ENCODE data around the gene OGT.
"Not testable (repeated sequence)": the region's sequence is repeated elsewhere in the genome, so short reads cannot be mapped to it uniquely, and the experiment has no call there.

OGT gene

GRCh38 chrX:71599965-71600364 lies 67.1 kb downstream of the OGT start:
- no peak for DNase-seq

DNA sequence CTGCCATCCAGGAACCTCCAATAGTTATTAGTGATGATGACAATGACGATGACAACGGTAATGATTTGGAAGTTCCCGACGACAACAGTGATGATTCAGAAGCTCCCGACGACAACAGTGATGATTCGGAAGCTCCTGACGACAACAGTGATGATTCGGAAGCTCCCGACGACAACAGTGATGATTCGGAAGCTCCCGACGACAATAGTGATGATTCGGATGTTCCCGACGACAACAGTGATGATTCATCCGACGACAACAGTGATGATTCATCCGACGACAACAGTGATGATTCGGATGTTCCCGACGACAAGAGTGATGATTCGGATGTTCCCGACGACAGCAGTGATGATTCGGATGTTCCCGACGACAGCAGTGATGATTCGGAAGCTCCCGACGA lies 70.7 kb downstream of the OGT start:
- DNase-seq: no peak

DNA sequence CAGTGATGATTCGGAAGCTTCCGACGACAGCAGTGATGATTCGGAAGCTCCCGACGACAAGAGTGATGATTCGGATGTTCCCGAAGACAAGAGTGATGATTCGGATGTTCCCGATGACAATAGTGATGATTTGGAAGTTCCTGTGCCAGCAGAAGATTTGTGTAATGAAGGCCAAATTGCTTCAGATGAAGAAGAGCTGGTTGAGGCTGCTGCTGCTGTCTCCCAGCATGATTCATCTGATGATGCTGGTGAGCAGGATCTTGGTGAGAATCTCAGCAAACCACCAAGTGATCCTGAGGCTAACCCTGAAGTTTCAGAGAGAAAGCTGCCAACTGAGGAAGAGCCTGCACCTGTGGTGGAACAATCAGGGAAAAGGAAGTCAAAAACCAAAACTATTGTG lies 71.2 kb downstream of the OGT start:
- DNase-seq: no peak

DNA sequence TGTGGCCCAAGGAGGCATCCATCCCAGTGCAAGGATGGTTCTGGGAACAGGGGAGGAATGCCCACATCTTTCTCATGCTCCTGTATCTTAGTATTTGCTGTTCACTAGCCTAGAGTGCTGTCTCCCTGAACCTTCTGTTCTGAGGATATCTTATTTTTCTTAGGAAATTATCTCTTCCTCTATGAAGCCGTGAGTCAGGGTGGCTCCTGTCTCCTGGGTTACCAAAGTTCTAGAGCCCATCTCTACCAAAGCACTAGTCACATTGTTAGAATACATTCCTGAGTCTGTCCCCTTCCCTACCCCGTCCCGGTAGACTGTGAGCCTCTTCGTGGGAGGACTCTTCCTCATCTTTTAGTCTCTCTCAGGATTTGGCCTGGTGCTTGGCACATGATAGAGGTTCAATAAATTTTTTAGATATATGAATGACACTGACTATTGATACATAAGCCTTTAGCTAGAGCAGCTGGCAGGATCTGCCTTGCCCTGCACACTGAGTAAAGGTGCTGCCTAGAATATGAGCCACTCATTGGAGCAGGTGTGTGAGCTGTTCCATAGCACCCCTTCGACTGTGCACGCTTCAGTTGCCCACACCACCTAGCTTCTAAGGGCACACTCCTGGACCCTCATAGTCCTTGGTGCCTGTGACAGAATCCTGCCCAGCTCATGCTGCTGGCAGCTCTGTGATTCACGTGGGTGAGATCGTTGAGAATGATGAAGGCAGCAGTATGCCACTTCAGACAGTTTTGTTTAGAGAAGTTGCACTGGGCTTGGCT lies 72.1 kb downstream of the OGT start:
- no peak for DNase-seq

- DNase-seq: no peak
These were observed 73.8 kb downstream of the OGT start for GRCh38 chrX:71606536-71607216.

DNA sequence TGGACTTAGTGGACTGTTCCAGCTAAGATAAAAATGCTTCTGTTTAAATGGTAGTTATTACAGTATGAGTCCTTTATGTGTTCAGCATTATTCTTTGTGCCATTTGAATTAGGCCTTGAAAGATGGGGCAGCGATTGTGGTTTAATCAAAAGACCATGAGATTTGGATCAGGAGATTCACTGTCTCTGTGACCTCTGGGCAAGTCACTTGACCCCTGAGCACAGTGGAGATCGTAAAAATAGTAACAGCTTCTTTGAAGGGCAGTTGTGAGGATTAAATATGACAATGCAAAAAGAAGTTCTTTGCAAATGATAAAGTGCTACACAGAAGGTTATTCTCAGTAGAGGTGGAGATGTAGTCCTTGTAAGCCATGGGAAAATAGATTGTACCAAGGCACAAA lies 74.6 kb downstream of the OGT start:
- no peak for DNase-seq

GRCh38 chrX:71609095-71609750 lies 76.3 kb downstream of the OGT start:
- DNase-seq: no peak

- not testable (repeated sequence) for DNase-seq
These were observed 78.8 kb downstream of the OGT start for GRCh38 chrX:71611736-71612135.

GRCh38 chrX:71612256-71612655 lies 79.4 kb downstream of the OGT start:
- no peak for DNase-seq

DNA sequence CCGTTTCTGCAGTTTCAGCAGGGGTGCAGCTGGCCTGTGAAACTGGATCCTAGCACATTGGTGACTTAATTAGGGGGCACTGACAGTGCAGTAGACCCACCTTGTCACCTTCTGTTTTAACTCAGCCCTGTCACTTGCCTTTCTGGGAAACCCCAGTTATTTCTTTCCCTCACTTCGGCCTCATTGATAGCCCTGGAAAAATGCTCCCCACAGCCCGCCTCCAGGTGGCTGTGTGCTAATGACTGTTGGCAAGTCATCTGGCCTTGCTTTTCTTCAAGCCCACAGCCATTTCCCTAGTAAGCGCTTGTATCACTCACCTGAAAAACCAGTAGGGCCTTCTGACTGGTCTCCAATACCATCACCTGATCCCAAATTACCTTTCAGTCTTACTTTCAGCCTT lies 82.2 kb downstream of the OGT start:
- DNase-seq: no peak

- DNase-seq: peak; percentile 65
These were observed 83.0 kb downstream of the OGT start for GRCh38 chrX:71615954-71616353.

DNA sequence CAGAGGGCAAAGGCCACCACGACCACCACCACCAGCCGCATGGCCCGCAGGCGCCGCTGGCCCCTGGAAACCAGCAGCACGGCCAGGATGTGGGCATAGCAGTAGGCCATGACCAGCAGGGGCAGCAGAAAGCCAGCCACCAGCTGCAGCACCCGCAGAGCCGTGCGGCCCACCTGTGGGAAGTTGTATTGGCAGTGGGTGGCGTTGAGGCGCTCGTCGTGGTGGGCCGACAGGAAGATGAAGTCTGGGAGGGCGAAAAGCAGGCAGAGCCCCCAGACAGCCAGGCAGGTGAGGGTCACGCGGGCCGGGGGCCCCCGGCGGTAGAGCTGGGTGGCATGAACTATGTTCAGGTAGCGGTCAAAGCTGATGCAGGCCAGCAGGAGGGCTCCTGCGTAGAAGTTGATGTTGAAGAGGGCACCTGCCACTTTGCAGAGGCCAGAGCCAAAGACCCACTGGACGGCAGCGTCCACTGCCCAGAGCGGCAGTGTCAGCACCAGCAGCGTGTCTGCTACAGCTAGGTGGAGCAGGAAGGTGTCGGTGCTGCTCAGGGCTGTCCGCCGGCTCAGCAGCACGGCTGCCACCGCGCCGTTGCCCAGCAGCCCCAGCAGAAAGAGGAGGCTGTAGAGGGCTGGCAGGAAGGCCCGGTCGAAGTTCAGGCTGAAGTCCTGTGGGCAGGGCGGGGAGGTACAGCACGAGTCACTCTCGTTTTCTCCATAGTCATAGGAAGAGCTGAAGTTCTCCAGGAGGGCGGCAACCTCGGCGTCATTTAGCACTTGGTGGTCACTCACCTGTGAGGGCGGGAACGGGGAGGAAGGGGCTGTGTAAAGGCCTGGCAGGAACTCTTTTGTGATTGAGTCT lies 84.0 kb downstream of the OGT start:
- DNase-seq: peak; percentile 63

DNA sequence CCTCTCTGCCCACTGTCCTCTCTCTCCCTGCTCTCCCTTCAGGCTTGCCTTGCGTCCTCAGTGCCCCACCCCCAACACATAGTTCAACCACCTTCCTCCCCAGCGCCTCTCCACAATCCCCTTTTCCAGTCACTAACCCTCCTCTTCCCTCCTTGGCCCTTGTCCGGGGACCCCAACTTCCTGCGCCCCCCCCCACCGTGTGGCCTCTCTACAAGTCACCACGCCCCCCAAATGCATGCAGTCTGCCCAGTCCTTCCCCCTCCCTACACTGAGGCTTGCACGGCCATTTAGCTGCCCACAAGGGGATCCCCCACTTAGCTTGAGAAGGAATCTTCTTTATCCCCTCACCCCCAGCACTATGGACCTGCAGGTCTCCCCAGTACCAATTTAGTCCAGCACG lies 84.8 kb downstream of the OGT start:
- peak; percentile 54 for DNase-seq

DNA sequence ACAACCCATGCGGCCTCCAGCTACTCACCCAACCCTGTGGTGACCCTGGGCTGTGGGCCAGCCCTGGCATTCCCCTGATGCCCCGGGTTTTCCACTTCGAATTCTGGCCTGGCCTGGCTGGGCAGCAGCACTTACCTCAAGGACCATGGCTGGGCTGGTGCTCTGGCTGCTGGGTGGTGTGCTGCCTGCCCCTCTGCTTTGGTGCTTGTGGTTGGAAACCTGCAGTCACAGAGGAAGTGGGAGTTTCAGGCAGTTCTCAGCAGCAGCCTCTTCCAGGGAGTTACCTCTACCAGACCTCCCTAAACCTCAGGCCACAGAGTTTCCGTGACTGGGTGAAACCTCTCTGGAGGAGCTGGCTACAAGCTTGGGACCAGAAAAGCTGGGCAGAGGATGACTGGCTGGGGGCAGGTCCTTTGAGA lies 85.4 kb downstream of the OGT start, which contains the start of gene CXCR3:
Gene CXCR3, minus strand, starts transcription at position 209 of the 419 bp plus-strand sequence. Its CDS starts 62 bp downstream, at position 147.
- DNase-seq: peak; percentile 76

DNA sequence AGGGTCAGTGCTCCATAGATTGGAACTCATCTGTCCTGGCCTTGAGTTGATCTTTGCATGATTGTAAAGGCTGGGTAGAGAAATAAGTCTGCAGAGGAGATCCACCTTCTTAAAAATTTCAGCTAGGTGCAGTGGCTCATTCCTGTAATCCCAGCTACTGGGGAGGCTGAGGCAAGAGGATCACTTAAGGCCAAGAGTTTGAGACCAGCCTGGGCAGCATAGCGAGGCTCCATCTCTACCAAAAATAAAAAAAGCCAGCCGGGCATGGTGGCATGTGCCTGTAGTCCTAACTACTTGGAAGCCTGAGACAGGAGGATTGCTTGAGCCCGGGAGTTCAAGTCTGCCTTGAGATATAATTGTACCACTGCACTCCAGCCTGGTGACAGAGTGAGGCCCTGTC lies 85.9 kb downstream of the OGT start:
- DNase-seq: peak; percentile 54

GRCh38 chrX:71619193-71619592 lies 86.3 kb downstream of the OGT start:
- peak; percentile 67 for DNase-seq

GRCh38 chrX:71619986-71620385 lies 87.1 kb downstream of the OGT start:
- no peak for DNase-seq

DNA sequence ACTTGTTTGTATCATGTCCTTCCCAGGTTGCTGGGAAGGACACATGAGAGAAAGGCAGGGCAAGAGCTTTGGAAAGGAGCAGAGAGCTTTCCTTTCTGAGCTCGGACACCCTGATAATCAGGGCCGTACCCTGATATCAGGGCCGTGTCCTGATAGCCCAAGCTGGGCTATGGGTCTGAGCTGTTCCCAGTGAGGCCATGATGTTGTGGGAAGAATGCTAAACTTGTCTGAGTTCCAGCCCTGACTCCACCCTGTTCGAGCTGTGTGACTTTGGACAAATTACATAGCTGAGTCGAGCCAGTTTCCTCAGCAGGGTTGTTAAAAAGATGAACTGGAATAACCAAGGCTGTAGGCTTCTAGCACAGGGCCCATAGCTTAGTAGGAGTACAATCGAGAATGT lies 88.7 kb downstream of the OGT start:
- DNase-seq: no peak

GRCh38 chrX:71622032-71622575 lies 89.2 kb downstream of the OGT start:
- DNase-seq: peak; percentile 52

DNA sequence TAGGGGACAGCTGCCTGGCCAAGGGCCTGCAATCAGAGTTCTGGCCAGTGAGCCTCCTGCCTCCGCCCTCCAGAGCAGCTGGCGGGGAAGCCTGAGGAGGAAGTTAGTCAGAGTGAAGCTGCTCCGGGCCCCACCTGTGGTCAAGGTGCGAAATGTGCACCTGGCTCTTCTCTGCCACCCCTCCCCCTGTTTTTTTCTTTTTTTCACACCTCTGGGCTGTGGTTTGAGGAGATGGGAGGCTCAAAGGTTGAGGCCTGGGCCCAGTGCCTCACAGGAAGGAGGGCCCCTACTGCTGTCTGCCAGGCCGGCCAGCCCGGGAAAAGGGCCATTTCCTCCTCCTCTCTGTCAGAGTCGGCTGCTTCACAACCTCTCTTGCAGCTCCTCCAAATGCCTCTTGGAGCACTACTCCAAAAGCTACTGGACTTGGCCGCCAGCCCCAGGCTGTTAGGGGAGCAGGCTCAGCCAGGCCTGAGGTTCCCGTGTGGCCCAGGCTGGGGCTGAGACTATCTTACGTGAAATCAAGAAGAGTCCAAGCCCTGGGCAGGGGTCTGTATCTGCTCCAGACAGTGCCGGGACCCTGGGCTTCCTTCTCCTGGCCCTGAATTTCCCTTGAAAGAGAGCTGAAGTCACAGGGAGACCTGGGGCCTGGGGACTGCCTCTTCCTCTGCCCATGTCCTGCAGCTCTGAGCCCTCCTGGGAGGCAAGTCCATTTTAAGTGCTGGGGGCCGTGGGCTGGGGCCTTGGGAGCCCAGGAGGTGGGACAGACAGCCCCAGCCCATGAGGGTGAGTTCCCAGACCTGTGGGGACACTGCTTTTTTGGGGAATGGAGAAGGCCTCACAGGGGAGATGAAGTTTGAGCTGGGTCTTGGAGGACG lies 89.9 kb downstream of the OGT start:
- peak; percentile 72 for DNase-seq

DNA sequence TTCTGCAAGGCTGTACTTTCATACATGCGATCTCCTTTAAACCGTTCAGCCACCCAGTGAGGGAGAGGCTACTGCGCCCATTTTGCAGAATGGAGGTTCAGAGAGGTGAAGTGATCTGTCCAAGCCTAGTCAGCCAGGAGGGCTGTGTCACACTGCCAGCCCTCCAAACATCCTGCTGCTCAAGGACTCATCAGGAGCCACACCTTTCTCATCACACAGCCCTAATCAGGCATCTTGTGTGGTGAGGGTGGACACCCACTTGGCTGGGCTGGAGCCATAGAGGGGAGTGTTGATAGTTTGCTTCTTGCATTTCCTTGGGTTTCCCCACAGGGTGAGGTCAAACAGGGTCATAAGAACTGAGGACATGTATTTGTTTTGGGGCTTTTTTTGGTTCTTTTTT lies 90.8 kb downstream of the OGT start:
- peak; percentile 53 for DNase-seq

DNA sequence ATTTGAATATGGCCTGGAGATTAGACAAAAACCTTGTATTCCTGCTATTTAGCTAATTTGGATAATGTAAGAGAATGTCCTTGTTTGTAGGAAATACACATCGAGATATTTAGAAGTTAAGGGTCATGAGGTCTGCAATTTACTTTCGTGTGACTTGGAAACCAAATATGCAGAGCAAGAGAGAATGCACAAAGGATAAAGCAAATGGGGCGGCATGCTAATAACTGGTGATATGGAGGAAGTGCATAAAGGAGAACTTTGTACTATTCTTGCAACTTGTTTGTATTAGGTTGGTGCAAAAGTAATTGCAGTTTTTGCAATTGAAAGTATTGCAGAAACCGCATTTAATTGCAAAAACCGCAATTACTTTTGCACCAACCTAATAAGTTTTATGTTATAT lies 92.6 kb downstream of the OGT start:
- no peak for DNase-seq
